Gastrocnemius medialis (tissue), 4 donors: ENCODE measurements around the gene BMP2K.

Source experiments
- CTCF ChIP-seq, 5 experiments: fragments of 450-650 bp in 3 of 5; fragments of 200-600 bp in 2 of 5; sonication (generic) in 2 of 5; IDR thresholded peaks in 4 of 5; conservative IDR thresholded peaks in 1 of 5; 1 replicate in 4 of 5; 2 replicates in 1 of 5; pipeline ENCODE4 v1.5.1; 2016 to 2019; ENCODE audit warnings: antibody characterized with exemption in 5 of 5, mild to moderate bottlenecking in 3 of 5, moderate library complexity in 3 of 5
- POLR2A ChIP-seq, 2 donors: fragments of 450-650 bp; IDR thresholded peaks; one replicate each; pipeline ENCODE4 v1.6.1; 2017; ENCODE audit warnings: antibody characterized with exemption in 2 of 2, mild to moderate bottlenecking in 2 of 2, moderate library complexity in 2 of 2

GRCh38 chr4:78770091-78770642 is 6.0 kb upstream of the BMP2K start:
- no peak for TF ChIP-seq CTCF (IDR thresholded peaks at IDR 0.05 in 4 of 5, conservative IDR thresholded peaks at IDR 0.05 in 1 of 5)
- no peak for TF ChIP-seq POLR2A (IDR thresholded peaks at IDR 0.05)
